NCI-H1417 treated with DMSO at 0.1 percent for 48 hours (cell line): ENCODE measurements around the gene KYAT1.

Experiments used
- DNase-seq: peaks from one replicate; lab custom pipeline; 2025; lab: John Stamatoyannopoulos, UW

The KYAT1 gene

DNA sequence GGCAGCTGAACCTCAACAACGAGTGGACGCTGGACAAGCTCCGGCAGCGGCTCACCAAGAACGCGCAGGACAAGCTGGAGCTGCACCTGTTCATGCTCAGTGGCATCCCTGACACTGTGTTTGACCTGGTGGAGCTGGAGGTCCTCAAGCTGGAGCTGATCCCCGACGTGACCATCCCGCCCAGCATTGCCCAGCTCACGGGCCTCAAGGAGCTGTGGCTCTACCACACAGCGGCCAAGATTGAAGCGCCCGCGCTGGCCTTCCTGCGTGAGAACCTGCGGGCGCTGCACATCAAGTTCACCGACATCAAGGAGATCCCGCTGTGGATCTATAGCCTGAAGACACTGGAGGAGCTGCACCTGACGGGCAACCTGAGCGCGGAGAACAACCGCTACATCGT lies 26.6 kb upstream of the KYAT1 start:
- no peak for DNase-seq

DNA sequence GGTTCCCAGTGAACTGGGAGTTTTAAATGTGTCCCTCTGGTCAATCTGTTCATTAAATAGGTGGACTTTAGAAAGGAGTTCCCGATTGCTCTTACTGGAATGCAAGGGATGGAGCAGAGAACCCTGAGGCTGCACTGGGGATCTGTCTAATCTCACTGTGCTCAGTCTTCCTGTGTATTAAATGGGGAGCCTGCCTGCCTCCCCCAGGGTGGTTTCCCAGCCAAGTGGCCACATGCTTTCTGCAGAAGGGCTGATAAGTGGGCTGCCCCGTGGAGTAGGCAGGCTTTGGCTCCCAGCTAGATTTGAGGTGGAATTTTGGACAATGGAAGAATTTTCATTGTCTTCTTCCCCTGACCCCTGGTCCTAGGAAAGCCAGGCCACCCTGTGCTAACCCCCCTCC lies 25.0 kb upstream of the KYAT1 start:
- no peak for DNase-seq

DNA sequence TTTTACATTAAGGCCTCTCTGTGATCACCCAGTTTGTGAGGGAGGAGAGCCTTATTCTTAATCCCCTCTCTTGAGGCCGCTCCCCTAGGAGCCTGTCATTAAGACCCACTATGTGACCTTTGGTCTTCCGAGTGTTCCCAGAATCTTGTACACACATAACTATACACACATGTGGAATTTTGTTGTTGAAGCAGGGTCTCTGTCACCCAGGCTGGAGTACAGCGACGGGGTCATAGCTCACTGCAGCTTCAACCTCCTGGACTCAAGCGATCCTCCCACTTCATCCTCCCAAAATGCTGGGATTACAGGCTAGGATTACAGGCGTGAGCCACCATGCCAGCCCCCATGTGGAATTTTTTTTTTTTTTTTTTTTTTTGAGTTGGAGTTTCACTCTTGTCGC lies 24.2 kb upstream of the KYAT1 start:
- DNase-seq, result no peak

DNA sequence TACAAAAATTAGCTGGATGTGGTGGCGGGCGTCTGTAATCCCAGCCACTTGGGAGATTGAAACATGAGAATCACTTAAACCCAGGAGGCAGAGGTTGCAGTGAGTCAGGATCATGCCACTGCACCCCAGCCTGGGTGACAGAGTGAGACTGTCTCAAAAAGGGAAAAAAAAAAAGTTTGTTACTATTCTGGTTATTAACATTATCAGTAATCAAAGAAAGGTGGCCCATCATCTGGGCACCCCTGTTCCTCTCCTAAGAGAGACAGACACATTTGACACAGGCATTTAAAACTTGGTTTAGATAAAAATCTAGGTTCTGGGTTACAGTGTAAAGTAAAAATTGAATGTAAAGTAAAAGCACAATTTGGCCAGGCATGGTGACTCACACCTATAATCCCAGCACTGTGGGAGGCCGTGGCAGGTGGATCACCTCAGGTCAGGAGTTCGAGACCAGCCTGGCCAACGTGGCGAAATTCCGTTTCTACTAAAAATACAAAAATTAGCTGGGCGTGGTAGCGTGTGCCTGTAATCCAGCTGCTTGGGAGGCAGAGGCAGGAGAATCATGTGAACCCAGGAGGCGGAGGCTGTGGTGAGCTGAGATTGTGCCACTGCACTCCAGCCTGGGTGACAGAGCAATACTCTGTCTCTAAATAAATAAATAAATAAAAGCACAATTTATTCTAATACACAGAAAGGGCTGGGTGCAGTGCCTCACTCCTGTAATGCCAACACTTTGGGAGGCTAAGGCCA lies 22.3 kb upstream of the KYAT1 start:
- DNase-seq, result no peak

DNA sequence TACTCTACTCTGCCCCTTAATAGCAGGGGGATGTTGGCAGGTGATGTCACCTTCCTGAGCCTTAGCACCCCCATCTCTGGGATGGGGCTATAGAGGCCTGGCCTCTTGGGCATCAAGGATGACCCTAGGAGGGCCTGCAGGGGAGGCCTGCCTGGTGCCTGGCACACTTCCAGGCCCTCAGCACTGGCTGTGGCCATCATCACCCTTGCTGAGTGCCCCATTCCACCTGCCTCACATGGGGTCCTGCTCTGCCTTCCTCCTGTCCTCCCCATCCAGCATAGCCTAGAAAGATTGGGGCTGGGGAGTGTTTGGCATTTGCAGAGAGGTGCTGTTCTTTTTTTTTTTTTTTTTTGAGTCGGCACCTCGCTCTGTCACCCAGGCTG lies 21.3 kb upstream of the KYAT1 start:
- DNase-seq, result no peak

DNA sequence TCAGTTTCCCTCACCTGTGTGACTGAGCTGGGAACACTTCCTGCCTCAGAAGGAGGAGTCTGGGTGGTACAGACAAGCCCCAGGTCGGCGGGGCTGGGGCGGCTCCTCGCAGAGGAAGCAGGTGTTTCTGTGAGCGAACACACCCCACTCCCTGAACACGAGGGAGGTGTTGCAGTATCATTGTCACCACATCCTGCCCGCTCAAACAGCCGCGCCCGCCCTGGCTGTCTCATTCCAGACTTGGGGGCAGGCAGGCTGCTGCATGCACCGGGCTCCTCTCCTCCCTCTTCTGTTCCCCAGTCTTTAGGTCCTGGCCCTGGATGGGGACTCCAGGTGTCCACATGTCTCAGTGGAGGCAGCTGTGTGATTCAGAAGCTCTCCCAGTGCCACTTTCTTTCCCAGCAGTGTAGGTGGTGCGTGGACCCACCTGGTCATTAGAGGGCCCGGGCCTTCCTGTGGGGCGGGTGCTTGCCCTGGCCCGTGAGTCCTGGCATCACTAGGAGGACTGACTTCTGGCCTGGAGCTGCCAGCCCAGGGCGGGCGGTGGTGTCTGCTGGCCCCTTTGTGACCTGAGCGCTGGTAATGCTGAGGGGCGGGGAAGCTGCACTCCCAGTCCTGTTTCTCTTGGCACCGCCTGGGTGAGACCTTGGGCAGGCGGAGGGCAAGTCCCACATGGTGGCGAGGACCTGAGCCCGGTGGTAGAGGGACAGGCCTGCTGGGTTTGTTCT lies 20.8 kb upstream of the KYAT1 start:
- no peak for DNase-seq

DNA sequence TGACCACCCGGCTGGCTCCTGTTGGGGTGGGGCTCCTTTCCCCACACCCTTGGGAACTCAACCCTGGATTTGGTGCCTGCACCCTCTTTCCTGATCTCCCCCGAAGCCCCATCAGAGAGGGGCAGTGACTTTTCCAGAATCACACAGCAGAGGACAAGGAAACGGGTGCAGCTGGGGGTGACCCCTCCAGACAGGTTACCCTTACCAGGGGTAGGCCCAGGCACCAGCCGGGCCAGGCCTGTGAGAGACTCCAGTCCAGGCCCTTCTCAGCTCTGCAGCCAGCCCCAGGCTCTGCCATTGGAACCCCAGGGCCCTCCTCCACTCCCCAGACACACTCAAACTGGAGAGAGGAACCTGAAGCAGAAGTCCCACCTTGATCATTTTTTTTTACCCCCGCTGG lies 20.1 kb upstream of the KYAT1 start:
- DNase-seq, result no peak

GRCh38 chr9:128901379-128901778 lies 19.6 kb upstream of the KYAT1 start:
- DNase-seq, result no peak

DNA sequence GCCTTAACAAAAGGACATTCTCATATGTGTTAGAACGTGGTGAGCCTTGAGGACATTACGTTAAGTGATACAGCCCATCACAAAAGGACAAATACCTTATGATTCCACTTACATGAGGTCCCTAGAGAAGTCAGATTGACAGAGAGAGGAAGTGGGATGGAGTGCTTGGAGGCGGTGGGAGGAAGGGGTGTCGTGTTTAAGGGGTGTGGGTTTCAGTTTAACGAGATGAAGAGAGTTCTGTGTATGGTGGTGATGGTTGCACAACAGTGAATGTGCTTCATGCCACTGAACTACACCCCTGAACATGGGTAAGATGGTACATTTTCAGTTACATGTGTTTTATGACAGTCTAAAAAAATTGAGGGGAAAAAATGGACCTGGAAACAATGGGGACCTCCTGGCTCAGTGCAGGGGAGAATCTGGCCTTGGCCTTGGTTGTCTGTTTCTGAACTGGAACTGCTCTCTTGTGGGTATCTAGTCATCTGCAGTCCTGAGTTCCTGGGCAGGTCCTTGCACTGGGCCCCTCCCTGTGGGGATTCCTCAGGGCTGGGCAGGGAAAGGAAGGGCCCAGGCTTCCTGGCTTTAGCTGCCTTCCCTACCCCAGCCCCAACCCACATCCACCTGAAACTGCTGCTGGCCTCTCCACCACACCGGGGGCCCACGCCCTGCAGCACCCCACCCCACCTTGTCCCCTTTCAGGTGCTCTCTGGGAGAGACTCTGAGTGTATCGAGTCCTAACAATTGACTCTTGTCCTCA lies 18.0 kb upstream of the KYAT1 start:
- DNase-seq, result no peak

- DNase-seq, result no peak
These were observed 17.3 kb upstream of the KYAT1 start for GRCh38 chr9:128898845-128899565.

DNA sequence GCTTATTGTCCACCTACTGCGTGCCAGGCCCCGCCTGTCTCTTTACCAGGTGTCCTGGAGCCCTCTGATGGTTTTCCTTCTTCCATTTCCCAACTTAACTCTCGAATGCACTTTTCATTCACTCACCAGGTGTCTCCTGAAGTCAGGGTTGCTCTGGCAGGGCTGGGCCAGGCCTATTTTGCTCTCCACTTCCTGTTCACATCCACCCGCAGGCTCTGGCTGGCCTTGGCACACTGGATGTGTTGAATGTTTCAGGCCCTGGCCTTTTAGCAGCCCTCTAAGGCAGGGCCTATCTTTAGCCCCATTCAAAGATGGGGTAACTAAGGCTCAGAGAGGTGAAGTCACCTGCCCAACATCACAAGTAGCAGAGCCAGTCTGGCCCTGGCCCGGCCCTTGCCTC lies 16.6 kb upstream of the KYAT1 start:
- no peak for DNase-seq

DNA sequence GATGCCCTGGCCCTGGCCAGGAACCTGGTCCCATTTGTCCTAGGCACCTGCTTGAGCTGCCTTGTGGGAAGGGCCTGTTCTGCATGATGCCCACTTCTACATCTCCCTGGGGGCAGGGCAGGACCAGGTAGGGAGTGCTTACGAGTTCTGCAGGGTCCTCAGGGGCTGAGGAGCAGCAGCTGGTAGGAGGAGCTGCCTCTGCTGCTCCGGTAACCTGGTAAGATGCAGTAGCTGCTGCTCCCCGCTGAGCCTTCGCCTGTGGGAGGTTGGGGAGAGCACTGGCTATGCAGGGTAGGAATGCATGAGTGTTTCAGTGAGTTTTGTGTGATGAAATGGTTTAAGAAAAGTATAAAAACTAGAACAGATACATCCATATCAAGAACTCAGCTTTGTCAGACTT lies 13.8 kb upstream of the KYAT1 start:
- no peak for DNase-seq

DNA sequence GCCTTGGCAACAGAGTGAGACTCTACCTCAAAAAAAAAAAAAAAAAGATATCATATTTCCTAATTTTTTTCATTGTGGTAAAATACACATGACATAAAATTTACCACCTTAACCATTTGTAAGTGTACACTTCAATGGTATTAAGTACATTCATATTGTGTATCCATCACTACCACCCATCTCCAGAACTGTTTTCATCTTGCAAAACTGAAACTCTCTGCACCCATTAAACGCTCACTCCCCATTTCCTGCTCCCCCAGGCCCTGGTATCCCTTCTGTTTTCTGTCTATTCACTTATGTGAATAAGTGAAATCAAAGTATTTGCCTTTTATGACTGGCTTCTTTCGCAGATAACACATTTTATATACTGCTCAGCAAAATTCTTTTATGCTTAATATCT lies 13.0 kb upstream of the KYAT1 start:
- no peak for DNase-seq

GRCh38 chr9:128893354-128893753 lies 11.6 kb upstream of the KYAT1 start:
- no peak for DNase-seq

DNA sequence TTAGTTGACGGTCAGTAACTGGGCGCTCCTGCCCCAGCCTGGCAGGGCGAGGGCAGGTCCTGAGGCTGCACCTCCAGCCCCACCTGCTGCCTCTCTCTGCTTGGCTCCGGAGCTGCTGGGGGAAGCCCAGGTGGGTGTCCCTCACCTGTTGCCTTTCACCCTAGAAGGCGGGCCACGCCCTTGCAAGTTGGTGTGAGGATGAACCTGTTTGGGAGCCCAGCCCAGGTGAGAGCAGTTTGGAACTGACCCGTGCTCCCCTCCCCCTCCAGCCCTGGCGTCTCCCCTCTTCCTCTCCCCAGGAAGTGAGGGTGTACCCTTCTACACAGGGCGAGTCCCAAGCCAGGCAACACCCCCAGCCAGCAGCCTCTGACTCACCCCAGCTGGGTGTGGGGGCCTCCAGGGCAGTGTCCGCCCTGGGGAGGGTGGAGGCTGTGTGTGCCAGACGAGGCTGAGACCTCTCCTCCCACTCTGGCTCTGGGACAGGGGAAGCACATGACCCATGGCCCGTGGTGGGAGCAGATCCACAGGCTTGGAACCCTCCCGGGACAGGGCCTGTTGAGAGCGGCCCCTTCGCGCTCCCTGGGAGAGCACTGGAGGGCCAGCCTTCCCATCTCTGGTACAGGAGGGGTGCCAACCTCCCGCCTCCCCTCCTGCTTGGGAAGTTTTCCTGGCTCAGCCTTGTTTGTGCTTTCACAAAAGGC lies 10.6 kb upstream of the KYAT1 start:
- DNase-seq, result no peak

DNA sequence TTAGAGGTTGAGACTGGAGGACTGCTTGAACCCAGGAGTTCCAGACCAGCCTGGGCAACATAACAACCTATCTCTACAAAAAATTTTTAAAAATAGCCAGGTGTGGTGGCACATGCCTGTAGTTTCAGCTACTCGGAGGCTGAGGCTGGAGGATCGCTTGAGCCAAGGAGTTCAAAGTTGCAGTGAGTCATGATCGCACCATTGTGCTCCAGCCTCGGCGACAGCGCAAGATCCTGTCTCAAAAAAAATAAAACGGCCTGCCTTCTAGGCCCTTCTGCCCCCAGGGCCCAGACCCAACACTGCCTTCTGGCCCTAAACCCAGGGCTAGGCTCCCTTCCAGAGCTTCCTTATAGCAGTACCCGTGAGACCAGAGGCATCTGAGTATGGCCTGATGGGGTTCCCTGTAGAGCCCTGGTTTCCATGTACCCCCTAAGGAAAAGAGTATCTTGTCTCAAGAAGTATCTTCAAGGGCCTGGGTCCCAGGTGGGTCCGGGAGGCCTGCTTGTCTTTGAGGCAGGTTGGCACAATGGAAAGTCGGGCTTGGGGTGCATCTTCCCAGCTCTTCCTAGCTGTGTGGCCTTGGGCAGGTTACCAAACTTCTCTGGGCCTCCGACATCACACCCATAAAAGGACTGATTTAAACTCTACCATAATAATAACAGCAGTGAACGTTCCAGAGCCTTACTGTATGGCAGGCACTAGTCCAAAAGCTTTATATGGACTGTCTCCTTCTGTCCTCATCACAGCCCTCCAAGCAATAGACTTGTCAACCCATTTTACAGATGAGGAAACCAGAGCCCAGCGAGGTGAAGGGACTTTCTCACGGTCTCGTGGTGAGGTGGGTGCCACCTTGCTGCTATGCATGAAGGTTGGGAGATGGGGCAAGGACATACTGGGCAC lies 9.8 kb upstream of the KYAT1 start:
- DNase-seq, result no peak

DNA sequence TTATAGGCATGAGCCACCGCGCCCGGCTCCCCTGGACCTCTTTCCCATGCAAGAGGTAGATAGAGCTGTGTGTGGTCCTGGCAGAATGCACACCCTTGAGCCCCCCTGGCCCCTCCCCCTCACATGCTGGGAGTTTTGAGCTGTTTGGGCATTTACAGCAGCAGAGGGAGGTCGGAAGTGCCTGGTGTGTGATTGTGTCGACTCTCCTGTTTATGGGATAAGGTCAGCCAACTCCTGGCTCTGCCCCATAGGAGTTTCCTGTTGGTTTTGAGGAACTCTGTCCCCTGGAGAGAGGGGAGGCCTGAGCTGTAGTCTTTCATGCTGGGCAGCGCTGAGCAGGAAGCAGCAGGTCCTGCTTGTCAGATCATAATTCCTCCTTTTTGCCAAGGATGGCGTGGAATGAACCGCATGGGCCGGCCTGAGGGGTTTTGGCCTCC lies 6.2 kb upstream of the KYAT1 start:
- no peak for DNase-seq

DNA sequence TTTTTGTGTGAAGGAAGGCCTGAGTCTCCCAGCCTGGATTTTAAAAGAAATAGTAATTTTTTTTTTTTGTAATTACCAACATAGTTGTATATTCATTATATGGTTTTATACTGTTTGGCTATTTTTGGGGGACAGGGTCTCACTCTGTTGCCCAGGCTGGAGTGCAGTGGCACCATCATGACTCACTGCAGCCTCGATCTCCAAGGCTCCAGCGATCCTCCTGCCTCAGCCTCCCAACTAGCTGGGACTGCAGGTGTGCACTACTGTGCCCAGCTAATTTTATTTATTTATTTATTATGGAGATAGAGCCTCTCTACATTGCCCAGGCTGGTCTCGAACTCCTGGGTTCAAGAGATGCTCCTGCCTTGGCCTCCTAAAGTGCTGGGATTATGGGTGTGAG lies 5.3 kb upstream of the KYAT1 start:
- DNase-seq, result no peak

DNA sequence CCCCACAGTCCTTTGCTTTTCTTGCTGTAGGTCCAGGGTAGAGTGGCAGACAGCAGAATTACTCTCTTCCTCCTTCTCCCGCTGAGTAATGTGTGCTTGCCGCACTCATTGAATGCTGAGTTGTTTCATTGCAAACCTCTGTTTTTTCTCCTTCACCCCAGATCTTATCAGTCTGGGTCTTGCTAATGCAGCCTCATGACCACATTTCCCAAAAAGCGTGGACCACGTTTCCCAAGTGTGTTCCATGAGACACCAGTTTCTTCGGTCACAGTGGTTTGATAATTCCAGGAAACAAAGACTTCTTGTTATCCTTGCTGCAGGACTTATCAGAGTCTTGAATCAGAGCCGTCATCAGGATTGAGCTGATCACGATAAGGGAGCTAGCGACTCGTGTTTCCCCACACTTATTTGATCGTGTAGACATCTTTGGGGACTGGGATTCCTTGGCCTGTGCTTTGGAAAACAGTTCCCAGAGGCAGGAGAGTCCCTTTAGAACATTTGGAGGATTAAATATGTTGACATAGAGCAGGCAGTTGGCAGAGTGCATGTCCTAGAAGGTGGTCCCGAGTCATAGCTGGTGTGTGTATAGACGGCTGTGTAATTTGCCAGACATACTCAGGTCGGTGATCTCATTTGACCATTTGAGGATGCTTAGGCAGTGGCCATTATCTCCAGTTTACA lies 4.6 kb upstream of the KYAT1 start:
- DNase-seq, result no peak

DNA sequence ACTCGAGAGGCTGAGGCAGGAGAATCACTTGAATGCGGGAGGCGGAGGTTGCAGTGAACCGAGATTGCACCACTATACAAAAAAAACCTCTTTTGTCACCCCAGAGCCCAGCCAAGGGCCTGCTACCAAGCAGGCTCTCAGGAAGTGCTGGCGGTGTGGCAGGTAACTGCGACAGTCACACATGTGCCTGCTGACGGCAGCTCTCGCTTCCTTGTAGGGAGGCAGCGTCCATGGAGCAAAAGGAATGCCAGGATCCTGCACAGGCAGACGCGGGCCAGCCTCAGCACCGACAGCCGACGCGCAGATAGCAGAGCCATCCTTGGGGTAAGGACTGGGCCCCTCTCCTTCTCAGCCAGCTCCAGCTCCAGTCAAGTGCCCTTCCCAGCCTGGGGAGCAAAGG lies 4.0 kb upstream of the KYAT1 start:
- no peak for DNase-seq
